HG02870 (cell line): ENCODE data around the gene GRIK3.

Experiments
- ATAC-seq: cut with Tn5 transposase; IDR thresholded peaks from one replicate; pipeline ENCODE4 v1.9.1; 2021; ENCODE audit warnings: mild to moderate bottlenecking, moderate library complexity; ENCODE audit not compliant: unreplicated experiment

The GRIK3 gene

GRCh38 chr1:37047542-37047941 lies 13.2 kb upstream of the GRIK3 start:
- ATAC-seq: no peak

- ATAC-seq: no peak
Measured at GRCh38 chr1:37043101-37043500, 8.8 kb upstream of the GRIK3 start.

GRCh38 chr1:37042506-37042905 lies 8.2 kb upstream of the GRIK3 start:
- no peak for ATAC-seq

GRCh38 chr1:37041483-37041882 lies 7.2 kb upstream of the GRIK3 start:
- ATAC-seq: no peak

GRCh38 chr1:37040773-37041172 lies 6.5 kb upstream of the GRIK3 start:
- no peak for ATAC-seq

- ATAC-seq: no peak
Measured at GRCh38 chr1:37040261-37040660, 5.9 kb upstream of the GRIK3 start.

GRCh38 chr1:37038227-37039093 lies 4.1 kb upstream of the GRIK3 start:
- no peak for ATAC-seq

GRCh38 chr1:37037690-37038089 lies 3.4 kb upstream of the GRIK3 start:
- ATAC-seq: no peak

GRCh38 chr1:37036667-37037053 lies 2.3 kb upstream of the GRIK3 start:
- no peak for ATAC-seq

GRCh38 chr1:37035796-37036666 lies 1.7 kb upstream of the GRIK3 start:
- no peak for ATAC-seq

GRCh38 chr1:37035014-37035691 lies 838 bp upstream of the GRIK3 start:
- ATAC-seq: no peak

GRCh38 chr1:37033355-37034101 lies 787 bp downstream of the GRIK3 start:
- ATAC-seq: no peak

- no peak for ATAC-seq
Measured at GRCh38 chr1:37032660-37033354, 1.5 kb downstream of the GRIK3 start.

GRCh38 chr1:37031871-37032270 lies 2.4 kb downstream of the GRIK3 start:
- ATAC-seq: no peak

- no peak for ATAC-seq
Measured at GRCh38 chr1:37031429-37031828, 2.9 kb downstream of the GRIK3 start.

GRCh38 chr1:37028981-37029617 lies 5.2 kb downstream of the GRIK3 start:
- no peak for ATAC-seq

GRCh38 chr1:37021502-37021901 lies 12.8 kb downstream of the GRIK3 start:
- no peak for ATAC-seq

- ATAC-seq: no peak
Measured at GRCh38 chr1:37020653-37021277, 13.6 kb downstream of the GRIK3 start.

GRCh38 chr1:37018510-37018909 lies 15.8 kb downstream of the GRIK3 start:
- no peak for ATAC-seq
